SK-N-SH treated with all-trans-retinoic acid at 6 μM for 48 hours (cell line): ENCODE data around the gene RIC1.
"Not testable (repeated sequence)": the region's sequence is repeated elsewhere in the genome, so short reads cannot be mapped to it uniquely, and the experiment has no call there.

Experiments
- ATAC-seq: fragments of 200-7000 bp; cut with Tn5 transposase; 3 replicates; pipeline ENCODE4 v1.9.1; 2020; ENCODE audit warnings: mild to moderate bottlenecking, moderate library complexity
- BACH2 ChIP-seq: fragments of 250-450 bp; sonication (Bioruptor Pico); IDR thresholded peaks from 2 replicates; pipeline ENCODE4 v1.9.0; 2021; ENCODE audit warnings: mild to moderate bottlenecking, borderline replicate concordance
- CSRNP3 ChIP-seq: fragments of 250-450 bp; sonication (Bioruptor Pico); IDR thresholded peaks from 2 replicates; pipeline ENCODE4 v1.5.1; 2021; ENCODE audit warnings: mild to moderate bottlenecking, moderate library complexity
- ESRRG ChIP-seq: fragments of 250-450 bp; sonication (Bioruptor Pico); IDR thresholded peaks from 2 replicates; pipeline ENCODE4 v1.6.1; 2021; ENCODE audit warnings: mild to moderate bottlenecking
- ISL1 ChIP-seq: fragments of 250-450 bp; sonication (Bioruptor Pico); IDR thresholded peaks from 2 replicates; pipeline ENCODE4 v2.1.2; 2022; ENCODE audit warnings: mild to moderate bottlenecking, moderate library complexity
- OSR1 ChIP-seq: fragments of 250-450 bp; sonication (Bioruptor Pico); IDR thresholded peaks from 2 replicates; pipeline ENCODE4 v1.8.0; 2022; ENCODE audit warnings: moderate library complexity, mild to moderate bottlenecking, inconsistent platforms
- SNAI2 ChIP-seq: fragments of 250-450 bp; sonication (Bioruptor Pico); IDR thresholded peaks from 2 replicates; pipeline ENCODE4 v1.5.0; 2020; ENCODE audit warnings: mild to moderate bottlenecking, moderate library complexity
- TOX ChIP-seq: fragments of 250-450 bp; sonication (Bioruptor Pico); IDR thresholded peaks from 2 replicates; pipeline ENCODE4 v1.8.0; 2021; ENCODE audit warnings: mild to moderate bottlenecking, moderate library complexity, borderline replicate concordance
- ZC3H10 ChIP-seq: fragments of 250-450 bp; sonication (Bioruptor Pico); IDR thresholded peaks from 2 replicates; pipeline ENCODE4 v1.5.1; 2021; ENCODE audit warnings: mild to moderate bottlenecking, moderate library complexity
- ZFP30 ChIP-seq: fragments of 450-650 bp; formaldehyde crosslinking; IDR thresholded peaks from 2 replicates; pipeline ENCODE4 v1.5.0; 2022; ENCODE audit warnings: mild to moderate bottlenecking, moderate library complexity
- ZNF565 ChIP-seq: fragments of 450-650 bp; formaldehyde crosslinking; conservative IDR thresholded peaks from 2 replicates; pipeline ENCODE4 v1.5.0; 2020; ENCODE audit warnings: low read depth, mild to moderate bottlenecking, moderate library complexity
- ZNF8 ChIP-seq: fragments of 450-650 bp; formaldehyde crosslinking; IDR thresholded peaks from 2 replicates; pipeline ENCODE4 v1.5.0; 2020; ENCODE audit warnings: mild to moderate bottlenecking, moderate library complexity
- TF ChIP-seq, protein P1 (sequence below): fragments of 250-450 bp; sonication (Bioruptor Pico); IDR thresholded peaks from 2 replicates; pipeline ENCODE4 v1.5.0; 2020; ENCODE audit warnings: mild to moderate bottlenecking, moderate library complexity
- TF ChIP-seq, protein P2 (sequence below): fragments of 250-450 bp; sonication (Bioruptor Pico); IDR thresholded peaks from 2 replicates; pipeline ENCODE4 v1.8.0; 2020; ENCODE audit warnings: mild to moderate bottlenecking, moderate library complexity, borderline replicate concordance
- TF ChIP-seq, protein P3 (sequence below): fragments of 250-450 bp; sonication (Bioruptor Pico); IDR thresholded peaks from 2 replicates; pipeline ENCODE4 v1.8.0; 2021; ENCODE audit warnings: low read depth, mild to moderate bottlenecking, moderate library complexity, borderline replicate concordance
- TF ChIP-seq, protein P4 (sequence below): fragments of 250-450 bp; sonication (Bioruptor Pico); IDR thresholded peaks from 2 replicates; pipeline ENCODE4 v1.5.1; 2020; ENCODE audit warnings: low read depth, mild to moderate bottlenecking, moderate library complexity

RIC1 gene

DNA sequence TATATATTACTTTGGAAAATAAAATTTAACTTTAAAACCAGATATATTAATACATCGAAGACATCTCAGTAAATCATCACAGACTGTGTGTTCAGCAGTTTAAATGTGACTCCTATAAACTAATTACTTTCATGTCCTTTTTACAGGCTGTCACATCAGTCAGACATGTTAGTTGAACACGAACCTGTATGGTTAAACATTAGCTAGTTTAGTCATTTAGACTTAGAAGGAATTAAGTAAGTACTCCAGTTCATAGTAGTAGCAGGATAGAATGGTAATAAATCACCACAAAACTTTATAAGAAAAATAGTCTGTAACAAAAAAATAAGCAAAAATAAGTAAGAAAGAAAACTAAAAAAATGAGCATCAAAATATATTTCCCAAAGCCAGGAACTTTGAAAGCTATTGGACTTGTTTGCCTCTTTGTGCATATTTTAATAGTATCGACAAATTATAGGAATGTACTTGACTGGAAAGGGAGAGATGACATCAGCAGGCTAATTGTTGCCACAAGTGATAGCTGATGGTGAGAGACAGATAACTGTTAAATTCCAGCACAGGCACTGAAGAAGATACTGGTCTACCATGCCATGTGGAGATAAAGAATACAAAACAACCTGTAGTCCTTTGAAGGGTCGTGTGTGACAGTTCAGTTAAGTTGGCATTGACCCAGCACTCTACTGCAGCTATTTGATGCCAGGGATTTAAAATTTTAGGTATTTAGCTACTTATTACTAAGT lies 83.9 kb downstream of the RIC1 start:
- ATAC-seq: no peak
- no peak for TF ChIP-seq ZC3H10 (CRISPR knock-in tag)
- no peak for TF ChIP-seq CSRNP3
- TF ChIP-seq ZFP30: no peak
- no peak for TF ChIP-seq SNAI2 (CRISPR knock-in tag)
- no peak for TF ChIP-seq ISL1 (CRISPR knock-in tag)
- no peak for TF ChIP-seq OSR1
- no peak for TF ChIP-seq ZNF8 (CRISPR knock-in tag)
- TF ChIP-seq, all 23 proteins: peak for 0

GRCh38 chr9:5714501-5715401 lies 85.8 kb downstream of the RIC1 start:
- peak; percentile 26 for ATAC-seq
- TF ChIP-seq TOX (CRISPR knock-in tag): no peak

DNA sequence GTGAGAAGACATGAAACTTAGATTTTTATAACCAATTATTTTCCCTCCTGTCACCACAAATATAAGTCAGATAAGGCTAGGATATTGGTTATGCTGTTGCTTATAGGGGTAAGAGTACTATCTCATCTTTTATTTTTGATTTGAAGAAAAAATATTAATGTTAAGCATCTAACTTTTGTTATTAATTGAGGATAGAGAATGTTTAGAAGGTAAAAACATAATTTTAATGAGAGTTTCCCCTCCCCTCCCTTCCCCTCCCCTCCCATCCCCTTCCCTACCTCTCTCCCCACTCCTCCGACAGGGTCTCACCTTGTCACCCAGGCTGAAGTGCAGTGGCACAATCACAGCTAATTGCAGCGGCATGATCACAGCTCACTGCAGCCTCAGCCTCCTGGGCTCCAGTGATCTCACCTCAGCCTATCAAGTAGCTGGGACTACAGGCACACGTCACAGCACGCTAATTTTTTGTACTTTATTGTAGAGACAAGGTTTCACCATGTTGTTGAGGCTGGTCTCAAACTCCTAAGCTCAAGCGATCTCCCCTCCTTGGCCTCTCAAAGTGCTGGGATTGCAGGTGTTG lies 86.7 kb downstream of the RIC1 start:
- ATAC-seq: no peak
- TF ChIP-seq BACH2 (CRISPR knock-in tag): no peak
- TF ChIP-seq ESRRG (CRISPR knock-in tag): no peak
- TF ChIP-seq SNAI2 (CRISPR knock-in tag): no peak
- TF ChIP-seq ZNF565 (CRISPR knock-in tag): no peak
- TF ChIP-seq, protein P1, sequence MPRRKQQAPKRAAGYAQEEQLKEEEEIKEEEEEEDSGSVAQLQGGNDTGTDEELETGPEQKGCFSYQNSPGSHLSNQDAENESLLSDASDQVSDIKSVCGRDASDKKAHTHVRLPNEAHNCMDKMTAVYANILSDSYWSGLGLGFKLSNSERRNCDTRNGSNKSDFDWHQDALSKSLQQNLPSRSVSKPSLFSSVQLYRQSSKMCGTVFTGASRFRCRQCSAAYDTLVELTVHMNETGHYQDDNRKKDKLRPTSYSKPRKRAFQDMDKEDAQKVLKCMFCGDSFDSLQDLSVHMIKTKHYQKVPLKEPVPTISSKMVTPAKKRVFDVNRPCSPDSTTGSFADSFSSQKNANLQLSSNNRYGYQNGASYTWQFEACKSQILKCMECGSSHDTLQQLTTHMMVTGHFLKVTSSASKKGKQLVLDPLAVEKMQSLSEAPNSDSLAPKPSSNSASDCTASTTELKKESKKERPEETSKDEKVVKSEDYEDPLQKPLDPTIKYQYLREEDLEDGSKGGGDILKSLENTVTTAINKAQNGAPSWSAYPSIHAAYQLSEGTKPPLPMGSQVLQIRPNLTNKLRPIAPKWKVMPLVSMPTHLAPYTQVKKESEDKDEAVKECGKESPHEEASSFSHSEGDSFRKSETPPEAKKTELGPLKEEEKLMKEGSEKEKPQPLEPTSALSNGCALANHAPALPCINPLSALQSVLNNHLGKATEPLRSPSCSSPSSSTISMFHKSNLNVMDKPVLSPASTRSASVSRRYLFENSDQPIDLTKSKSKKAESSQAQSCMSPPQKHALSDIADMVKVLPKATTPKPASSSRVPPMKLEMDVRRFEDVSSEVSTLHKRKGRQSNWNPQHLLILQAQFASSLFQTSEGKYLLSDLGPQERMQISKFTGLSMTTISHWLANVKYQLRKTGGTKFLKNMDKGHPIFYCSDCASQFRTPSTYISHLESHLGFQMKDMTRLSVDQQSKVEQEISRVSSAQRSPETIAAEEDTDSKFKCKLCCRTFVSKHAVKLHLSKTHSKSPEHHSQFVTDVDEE (CRISPR knock-in tag): no peak
- TF ChIP-seq, protein P2, sequence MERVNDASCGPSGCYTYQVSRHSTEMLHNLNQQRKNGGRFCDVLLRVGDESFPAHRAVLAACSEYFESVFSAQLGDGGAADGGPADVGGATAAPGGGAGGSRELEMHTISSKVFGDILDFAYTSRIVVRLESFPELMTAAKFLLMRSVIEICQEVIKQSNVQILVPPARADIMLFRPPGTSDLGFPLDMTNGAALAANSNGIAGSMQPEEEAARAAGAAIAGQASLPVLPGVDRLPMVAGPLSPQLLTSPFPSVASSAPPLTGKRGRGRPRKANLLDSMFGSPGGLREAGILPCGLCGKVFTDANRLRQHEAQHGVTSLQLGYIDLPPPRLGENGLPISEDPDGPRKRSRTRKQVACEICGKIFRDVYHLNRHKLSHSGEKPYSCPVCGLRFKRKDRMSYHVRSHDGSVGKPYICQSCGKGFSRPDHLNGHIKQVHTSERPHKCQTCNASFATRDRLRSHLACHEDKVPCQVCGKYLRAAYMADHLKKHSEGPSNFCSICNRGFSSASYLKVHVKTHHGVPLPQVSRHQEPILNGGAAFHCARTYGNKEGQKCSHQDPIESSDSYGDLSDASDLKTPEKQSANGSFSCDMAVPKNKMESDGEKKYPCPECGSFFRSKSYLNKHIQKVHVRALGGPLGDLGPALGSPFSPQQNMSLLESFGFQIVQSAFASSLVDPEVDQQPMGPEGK (CRISPR knock-in tag): no peak
- TF ChIP-seq, protein P3, sequence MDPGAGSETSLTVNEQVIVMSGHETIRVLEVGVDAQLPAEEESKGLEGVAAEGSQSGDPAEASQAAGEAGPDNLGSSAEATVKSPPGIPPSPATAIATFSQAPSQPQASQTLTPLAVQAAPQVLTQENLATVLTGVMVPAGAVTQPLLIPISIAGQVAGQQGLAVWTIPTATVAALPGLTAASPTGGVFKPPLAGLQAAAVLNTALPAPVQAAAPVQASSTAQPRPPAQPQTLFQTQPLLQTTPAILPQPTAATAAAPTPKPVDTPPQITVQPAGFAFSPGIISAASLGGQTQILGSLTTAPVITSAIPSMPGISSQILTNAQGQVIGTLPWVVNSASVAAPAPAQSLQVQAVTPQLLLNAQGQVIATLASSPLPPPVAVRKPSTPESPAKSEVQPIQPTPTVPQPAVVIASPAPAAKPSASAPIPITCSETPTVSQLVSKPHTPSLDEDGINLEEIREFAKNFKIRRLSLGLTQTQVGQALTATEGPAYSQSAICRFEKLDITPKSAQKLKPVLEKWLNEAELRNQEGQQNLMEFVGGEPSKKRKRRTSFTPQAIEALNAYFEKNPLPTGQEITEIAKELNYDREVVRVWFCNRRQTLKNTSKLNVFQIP (CRISPR knock-in tag): no peak
- TF ChIP-seq, protein P4, sequence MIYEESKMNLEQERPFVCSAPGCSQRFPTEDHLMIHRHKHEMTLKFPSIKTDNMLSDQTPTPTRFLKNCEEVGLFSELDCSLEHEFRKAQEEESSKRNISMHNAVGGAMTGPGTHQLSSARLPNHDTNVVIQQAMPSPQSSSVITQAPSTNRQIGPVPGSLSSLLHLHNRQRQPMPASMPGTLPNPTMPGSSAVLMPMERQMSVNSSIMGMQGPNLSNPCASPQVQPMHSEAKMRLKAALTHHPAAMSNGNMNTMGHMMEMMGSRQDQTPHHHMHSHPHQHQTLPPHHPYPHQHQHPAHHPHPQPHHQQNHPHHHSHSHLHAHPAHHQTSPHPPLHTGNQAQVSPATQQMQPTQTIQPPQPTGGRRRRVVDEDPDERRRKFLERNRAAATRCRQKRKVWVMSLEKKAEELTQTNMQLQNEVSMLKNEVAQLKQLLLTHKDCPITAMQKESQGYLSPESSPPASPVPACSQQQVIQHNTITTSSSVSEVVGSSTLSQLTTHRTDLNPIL (CRISPR knock-in tag): no peak

- not testable (repeated sequence) for ATAC-seq
These were observed 88.5 kb downstream of the RIC1 start for GRCh38 chr9:5717434-5717833.
